Ammon's horn (tissue), 1 donor: ENCODE data around the gene PKD2L2.
A peak's percentile ranks its signal among the peaks of the same experiment; 100 is the strongest.
"Not testable (repeated sequence)": the region's sequence is repeated elsewhere in the genome, so short reads cannot be mapped to it uniquely, and the experiment has no call there.

ENCODE experiments used
- DNase-seq: peaks from one replicate; pipeline ENCODE4 v3.0.0-alpha.2; 2016; ENCODE audit warnings: low spot score

PKD2L2 gene

DNA sequence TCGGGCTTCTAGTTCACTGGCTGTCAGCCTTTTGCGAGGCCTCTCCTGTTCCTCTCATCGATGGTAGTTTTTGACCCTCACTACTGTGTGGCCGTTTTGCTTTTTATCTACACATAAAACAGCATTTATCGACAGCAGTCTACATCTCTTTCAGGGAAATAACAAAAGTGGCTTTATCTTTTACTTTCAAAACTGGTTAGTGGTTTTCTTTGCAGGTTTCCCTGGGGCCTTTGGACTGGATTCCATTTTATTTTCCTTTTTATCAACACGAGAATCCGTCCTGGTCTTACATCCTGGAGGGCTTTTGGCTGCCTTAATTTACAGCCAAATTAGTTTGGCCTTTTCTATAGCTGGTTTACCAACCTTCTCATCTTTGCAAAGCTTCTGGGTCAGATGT, 793 bp upstream of the PKD2L2 start:
- DNase-seq, result no peak

GRCh38 chr5:137890845-137891244, 1.6 kb downstream of the PKD2L2 start:
- DNase-seq, result no peak

DNA sequence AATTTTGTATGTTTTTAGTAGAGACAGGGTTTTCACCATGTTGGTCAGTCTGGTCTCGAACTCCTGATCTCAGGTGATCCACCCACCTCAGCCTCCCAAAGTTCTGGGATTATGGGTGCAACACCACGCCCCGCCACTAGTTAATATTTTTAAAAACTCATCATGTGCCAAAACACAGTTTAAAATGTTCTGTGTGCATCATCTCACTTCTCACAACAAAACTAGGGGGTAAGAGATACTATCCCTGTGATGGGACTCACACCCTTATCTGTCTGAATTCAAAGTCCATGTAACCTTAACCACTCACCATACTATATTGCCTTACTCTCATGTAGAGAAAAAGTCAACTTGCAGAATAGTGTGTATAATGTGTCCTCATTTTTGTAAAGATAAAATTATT, 2.6 kb downstream of the PKD2L2 start:
- no peak for DNase-seq

GRCh38 chr5:137894586-137894985, 5.3 kb downstream of the PKD2L2 start:
- DNase-seq, result no peak

- DNase-seq, result no peak
These were observed 7.3 kb downstream of the PKD2L2 start for GRCh38 chr5:137896560-137896959.

- no peak for DNase-seq
These were observed 10.2 kb downstream of the PKD2L2 start for GRCh38 chr5:137899493-137899892.

GRCh38 chr5:137901011-137901817, 12.0 kb downstream of the PKD2L2 start:
- peak; percentile 65 for DNase-seq

DNA sequence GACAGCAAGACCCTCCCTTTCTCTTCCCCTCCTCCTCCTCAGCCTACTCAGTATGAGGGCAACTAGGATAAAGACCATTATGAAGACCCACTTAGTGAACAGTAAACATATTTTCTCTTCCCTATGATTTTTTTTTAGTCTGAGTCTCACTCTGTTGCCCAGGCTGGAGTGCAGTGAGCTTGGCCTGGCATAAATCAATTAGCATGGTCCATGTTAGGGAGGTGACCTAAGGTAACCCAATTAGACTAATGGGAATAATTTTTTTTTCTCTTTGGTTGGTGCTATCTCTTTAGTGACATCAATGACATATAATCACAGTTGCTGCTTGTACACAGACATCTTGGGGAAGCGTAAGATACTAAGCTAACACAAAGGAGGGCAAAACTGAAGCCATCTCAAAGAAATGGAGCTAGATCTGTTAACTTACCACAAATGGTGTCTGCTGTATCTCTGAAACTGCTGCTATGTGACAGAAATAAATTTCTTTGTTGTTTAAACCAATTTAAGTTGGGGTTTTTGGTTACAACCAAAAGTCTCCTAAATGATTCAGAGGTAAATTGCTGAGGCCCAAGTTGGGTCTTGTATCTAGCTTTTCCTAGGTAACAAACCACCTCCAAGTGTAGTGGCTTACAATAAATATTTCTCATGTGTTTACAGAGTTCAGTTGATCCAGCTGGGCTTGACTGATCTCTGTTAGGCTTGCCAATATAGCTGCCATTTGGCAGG, 13.3 kb downstream of the PKD2L2 start:
- no peak for DNase-seq

DNA sequence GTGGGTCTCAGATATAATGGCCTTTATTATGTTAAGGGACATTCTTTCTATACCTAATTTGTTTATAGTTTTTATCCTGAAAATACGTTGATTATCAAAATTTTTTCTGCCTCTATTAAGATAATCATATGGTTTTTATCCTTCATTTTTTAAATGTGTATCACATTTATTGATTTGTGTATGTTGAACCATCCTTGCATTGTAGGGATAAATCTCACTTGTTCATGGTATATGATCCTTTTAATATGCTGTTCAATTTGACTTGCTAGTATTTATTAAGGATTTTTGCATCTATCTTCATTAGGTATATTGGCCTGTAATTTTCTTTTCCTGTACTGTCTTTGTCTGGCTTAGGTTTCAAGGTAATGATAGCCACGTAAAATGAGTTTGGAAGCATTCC, 25.5 kb downstream of the PKD2L2 start:
- DNase-seq, result no peak

DNA sequence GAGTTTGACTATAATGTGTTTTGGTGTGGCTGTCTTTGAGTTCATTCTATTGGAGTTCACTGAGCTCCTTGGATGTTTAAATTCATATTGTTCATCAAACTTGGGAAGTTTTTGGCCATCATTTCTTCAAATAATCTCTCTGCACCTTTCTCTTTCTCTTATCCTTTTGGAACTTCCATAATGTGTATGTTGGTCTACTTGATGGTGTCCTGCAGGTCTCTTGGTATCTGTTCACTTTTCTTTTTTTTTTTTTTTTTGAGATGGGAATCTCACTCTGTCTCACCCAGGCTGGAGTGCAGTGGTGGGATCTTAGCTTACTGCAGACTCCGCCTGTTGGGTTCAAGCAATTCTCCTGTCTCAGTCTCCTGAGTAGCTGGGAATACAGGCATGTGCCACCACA, 27.7 kb downstream of the PKD2L2 start:
- DNase-seq, result no peak

DNA sequence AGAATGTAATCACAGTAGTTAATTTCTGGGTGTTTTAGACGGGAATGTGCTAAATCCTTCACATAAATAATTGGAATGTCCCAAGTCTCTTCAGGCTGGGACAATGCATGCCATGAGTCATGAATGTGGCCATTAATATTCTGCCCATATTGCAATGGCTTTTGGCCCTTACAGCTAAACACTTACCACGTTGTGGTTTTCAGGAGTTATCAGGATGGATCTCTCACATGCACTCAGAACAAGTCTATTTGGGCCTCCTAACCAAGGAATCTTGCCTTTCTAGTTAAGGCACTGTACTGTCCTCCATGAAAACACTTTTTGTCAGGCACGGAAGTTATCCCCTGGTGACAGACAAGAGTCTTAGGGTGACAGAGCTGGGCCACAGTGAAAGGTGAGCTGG, 32.7 kb downstream of the PKD2L2 start:
- no peak for DNase-seq

DNA sequence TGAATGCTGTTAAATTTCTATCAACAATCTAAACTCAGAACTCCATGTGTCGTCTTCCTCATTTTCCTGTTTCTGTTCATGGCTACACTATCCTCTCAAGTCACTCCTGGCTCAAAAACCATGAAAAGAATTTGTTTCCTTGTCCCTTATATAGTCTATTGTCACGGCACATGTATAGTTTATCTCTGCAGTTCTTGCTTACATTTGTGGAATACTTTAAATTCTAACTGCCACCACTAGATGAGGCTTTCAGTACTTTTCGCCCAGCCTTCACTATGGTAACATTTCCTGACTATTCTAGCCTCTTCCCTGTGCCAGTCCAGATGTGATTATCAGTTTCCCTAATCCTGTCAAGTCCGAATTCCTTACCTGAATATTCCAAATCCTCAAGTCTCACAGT, 34.6 kb downstream of the PKD2L2 start:
- DNase-seq, result peak; percentile 35

- peak; percentile 20 for DNase-seq
These were observed 43.5 kb downstream of the PKD2L2 start for GRCh38 chr5:137932800-137933199.

DNA sequence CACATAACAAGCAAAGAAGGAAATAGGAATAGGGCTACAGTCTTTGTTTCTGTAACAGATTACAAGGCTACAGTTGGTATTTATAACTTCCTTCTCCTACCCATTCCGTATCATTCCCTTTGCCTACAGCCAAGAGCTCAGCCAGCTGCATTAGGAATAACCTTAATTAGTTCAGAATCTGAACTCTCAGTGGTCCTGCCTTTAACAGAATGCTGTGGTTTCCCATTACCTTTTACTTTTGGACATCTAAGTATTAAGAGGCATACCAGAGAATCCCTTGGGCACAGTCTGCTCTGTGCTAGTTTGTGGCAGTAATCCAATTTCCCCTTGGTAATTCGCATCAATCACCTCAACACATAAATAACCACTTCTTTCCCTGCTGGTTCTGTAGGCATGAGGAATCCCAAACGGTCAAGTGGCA, 44.2 kb downstream of the PKD2L2 start:
- no peak for DNase-seq

DNA sequence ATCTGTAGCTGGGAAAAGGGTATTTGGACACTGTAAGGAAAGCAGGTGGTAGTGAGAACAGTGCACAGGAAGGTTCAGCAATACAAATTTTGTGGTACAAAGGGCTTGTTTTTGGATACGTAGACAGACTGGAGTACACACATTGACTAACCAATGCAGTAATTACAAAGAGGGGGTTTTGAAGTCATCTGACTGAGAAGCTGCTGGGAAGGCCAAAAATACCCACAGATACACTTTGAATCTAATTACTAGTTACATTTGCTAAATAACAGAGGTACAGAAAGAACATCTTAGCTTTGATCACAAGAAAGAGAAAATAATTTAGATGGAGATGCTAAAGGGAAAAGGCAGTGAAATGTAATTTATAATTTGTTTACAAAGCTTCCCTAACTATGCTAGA, 45.9 kb downstream of the PKD2L2 start:
- DNase-seq, result no peak

DNA sequence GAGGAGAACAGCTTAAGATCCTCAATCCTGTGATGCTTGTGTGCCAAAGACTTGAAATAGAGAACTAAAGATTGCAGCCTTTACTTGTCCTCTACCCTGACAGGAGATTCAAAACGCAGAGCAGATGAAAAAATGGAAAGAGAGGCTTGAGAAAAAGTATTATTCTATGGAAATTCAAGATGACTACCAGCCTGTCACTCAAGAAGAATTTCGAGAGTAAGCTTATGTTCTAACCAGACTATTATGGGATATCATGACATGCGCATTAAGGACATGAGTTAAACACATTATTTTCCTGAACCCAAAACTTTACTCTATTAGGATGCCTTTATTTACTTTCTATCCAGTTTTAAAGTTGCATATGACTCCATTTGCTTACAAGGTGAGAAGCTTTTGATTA, 46.4 kb downstream of the PKD2L2 start:
- no peak for DNase-seq

GRCh38 chr5:137937994-137938750, 48.9 kb downstream of the PKD2L2 start:
- no peak for DNase-seq

GRCh38 chr5:137938751-137939143, 49.5 kb downstream of the PKD2L2 start:
- no peak for DNase-seq

DNA sequence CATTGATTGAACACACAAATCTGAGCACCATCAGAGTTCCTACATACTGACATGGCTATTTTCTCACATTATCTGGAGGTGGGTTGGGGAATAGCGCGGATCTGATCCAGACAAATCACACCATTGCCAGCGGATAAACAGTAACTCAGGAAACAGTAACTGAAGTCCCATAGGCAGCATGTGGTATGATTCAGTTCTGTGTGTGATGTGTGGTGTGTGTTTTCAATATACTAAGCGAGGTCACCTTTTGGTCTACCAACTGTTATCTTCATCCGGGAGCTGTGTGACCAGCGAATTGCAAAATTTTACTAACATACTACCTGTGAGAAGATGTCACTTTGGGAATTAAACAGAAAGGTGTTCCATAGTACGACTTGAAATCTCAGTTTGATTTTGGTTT, 50.1 kb downstream of the PKD2L2 start:
- DNase-seq, result no peak

DNA sequence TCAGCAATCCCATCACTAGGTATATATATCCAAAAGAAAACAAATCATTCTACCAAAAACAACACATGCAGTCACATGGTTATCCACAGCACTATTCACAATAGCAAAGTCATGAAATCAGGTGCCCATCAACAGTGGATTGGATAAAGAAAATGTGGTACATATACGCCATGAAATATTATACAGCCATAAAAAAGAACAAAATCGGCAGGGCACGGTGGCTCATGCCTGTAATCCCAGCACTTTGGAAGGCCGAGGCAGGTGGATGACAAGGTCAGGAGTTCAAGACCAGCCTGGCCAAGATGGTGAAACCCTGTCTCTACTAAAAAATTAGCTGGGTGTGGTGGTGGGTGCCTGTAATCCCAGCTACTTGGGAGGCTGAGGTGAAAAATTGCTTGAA, 55.0 kb downstream of the PKD2L2 start:
- not testable (repeated sequence) for DNase-seq

- DNase-seq, result no peak
These were observed 56.6 kb downstream of the PKD2L2 start for GRCh38 chr5:137945825-137946224.

GRCh38 chr5:137954131-137954879, 65.0 kb downstream of the PKD2L2 start:
- peak; percentile 31 for DNase-seq
